Measurements from ENCODE around the gene RYR3.

Gene RYR3

DNA sequence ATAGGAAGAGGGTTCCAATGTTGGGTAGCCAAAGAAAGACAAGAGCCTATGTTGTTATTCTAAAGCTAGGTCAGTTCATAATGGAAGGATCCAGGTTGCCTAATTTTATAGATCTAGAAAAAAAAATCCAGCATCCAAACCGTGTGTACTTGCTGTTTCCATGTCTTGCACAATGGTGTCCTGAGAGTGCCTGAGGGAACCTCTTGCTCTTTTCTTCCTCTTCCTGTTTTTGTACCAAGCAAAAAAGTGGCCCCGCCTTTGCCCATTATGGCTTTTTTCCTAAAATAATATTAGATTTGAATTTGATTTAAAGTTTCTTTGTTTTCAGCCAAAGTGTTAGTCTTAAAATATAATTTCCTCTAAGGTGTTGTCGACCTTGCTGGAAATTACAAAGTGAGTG lies 224.4 kb downstream of the RYR3 start:
- Histone ChIP-seq H3K27ac (ENCODE audit: extremely low read depth, low read depth, low read length) (no peak overlapping the region), H3K36me3 (ENCODE audit: control insufficient read depth in 2 of 2, insufficient read depth in 1 of 2, low read length in 2 of 2) (no peaks in the 10 kb centered on the region), H3K4me3 (ENCODE audit: low read depth, low read length) (no peak overlapping the region), H3K4me1 (ENCODE audit: control insufficient read depth, insufficient read depth, low read length) (no peaks in the 10 kb centered on the region; the same call in 1 of the 2 replicates), H3K9me3 (ENCODE audit: control insufficient read depth, insufficient read depth, low read depth, low read length) (no peaks in the 10 kb centered on the region)
- ChIA-PET CTCF (no interaction called here), POLR2A (no interaction called here)
- TF ChIP-seq ZBTB20 (tag by site-specific recombination; IDR thresholded peaks at IDR 0.05) (no peak), ZNF510 (tag by site-specific recombination; IDR thresholded peaks at IDR 0.05; ENCODE audit: insufficient replicate concordance) (no peak), ZNF660 (tag by site-specific recombination; IDR thresholded peaks at IDR 0.05) (no peak), ZNF132 (tag by site-specific recombination; IDR thresholded peaks at IDR 0.05; ENCODE audit: borderline replicate concordance) (no peak)
- TF ChIP-seq, protein P1, sequence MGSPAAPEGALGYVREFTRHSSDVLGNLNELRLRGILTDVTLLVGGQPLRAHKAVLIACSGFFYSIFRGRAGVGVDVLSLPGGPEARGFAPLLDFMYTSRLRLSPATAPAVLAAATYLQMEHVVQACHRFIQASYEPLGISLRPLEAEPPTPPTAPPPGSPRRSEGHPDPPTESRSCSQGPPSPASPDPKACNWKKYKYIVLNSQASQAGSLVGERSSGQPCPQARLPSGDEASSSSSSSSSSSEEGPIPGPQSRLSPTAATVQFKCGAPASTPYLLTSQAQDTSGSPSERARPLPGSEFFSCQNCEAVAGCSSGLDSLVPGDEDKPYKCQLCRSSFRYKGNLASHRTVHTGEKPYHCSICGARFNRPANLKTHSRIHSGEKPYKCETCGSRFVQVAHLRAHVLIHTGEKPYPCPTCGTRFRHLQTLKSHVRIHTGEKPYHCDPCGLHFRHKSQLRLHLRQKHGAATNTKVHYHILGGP (tag by site-specific recombination; IDR thresholded peaks at IDR 0.05) = no peak

DNA sequence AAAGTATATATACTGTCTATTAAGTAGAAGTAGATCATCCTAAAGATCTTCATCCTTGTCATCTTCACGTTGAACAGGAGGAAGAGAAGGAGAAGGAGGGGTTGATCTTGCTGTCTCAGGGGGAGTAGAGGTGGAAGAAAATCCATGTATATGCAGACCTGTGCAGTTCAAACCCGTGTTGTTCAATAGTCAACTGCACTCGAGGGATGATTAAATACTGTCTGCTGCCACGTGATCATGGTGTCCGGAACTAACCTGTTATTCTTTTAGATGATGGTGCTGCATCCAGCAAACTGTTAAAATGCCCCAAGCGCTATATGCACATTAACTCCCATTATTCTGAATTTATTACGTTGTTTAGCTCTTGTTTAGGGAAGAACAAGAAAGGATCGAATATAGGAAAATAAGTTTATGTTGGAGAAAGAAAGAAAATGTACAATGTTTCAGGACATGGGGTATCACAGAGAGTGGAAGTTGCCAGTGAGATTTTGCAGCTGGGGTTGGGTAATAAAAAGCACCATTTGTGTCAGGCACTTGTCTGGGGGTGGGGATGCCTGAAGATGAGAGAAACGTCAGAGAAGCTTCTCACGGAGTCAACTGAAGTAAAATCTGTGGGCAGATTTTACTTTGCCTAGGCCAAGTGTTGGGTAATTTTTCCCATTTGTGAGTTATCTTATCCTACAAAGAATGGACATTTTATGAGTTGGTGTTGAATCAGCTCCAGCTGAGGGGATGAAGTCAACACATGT lies 229.2 kb downstream of the RYR3 start:
- CTCF ChIA-PET = no interaction called here
- Histone ChIP-seq H3K36me3 (ENCODE audit: control insufficient read depth in 2 of 2, insufficient read depth in 1 of 2, low read length in 2 of 2) (no peaks in the 10 kb centered on the region), H3K9me3 (ENCODE audit: control insufficient read depth, insufficient read depth, low read depth, low read length) (no peaks in the 10 kb centered on the region), H3K4me3 (ENCODE audit: low read depth, low read length) (no peak overlapping the region), H3K27ac (ENCODE audit: extremely low read depth, low read depth, low read length) (no peak overlapping the region), H3K4me1 (ENCODE audit: control insufficient read depth, insufficient read depth, low read length) (no peaks in the 10 kb centered on the region; the same call in 1 of the 2 replicates)
- TF ChIP-seq, protein P2, sequence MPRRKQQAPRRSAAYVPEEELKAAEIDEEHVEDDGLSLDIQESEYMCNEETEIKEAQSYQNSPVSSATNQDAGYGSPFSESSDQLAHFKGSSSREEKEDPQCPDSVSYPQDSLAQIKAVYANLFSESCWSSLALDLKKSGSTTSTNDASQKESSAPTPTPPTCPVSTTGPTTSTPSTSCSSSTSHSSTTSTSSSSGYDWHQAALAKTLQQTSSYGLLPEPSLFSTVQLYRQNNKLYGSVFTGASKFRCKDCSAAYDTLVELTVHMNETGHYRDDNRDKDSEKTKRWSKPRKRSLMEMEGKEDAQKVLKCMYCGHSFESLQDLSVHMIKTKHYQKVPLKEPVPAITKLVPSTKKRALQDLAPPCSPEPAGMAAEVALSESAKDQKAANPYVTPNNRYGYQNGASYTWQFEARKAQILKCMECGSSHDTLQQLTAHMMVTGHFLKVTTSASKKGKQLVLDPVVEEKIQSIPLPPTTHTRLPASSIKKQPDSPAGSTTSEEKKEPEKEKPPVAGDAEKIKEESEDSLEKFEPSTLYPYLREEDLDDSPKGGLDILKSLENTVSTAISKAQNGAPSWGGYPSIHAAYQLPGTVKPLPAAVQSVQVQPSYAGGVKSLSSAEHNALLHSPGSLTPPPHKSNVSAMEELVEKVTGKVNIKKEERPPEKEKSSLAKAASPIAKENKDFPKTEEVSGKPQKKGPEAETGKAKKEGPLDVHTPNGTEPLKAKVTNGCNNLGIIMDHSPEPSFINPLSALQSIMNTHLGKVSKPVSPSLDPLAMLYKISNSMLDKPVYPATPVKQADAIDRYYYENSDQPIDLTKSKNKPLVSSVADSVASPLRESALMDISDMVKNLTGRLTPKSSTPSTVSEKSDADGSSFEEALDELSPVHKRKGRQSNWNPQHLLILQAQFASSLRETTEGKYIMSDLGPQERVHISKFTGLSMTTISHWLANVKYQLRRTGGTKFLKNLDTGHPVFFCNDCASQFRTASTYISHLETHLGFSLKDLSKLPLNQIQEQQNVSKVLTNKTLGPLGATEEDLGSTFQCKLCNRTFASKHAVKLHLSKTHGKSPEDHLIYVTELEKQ (tag by site-specific recombination; IDR thresholded peaks at IDR 0.05; ENCODE audit: borderline replicate concordance) = no peak
- POLR2A ChIA-PET = no interaction called here

DNA sequence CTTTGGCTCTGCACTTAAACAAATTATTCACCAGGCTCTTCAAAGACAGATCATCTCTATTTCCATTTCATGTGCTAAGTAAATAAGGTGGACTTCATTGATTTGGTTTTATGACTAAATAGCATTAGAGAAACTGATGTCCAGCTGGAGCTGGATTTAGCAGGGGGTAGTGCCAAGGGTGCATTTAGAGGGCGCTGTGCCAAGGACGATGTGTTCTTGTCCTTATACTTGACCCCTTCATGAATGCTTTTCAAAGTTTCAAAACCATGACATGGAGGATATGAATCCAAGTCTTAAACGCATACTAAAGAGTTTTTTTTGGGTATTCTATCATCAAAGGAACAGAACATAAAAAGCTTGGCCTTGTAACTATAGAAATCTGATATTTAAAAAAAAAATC lies 233.2 kb downstream of the RYR3 start:
- H3K36me3 ChIP-seq (ENCODE audit: control insufficient read depth in 2 of 2, insufficient read depth in 1 of 2, low read length in 2 of 2) = no peaks in the 10 kb centered on the region
- H3K4me3 ChIP-seq (ENCODE audit: low read depth, low read length) = no peak overlapping the region
- H3K4me1 ChIP-seq (ENCODE audit: control insufficient read depth, insufficient read depth, low read length) = no peaks in the 10 kb centered on the region; the same call in 1 of the 2 replicates
- TF ChIP-seq, protein P3, sequence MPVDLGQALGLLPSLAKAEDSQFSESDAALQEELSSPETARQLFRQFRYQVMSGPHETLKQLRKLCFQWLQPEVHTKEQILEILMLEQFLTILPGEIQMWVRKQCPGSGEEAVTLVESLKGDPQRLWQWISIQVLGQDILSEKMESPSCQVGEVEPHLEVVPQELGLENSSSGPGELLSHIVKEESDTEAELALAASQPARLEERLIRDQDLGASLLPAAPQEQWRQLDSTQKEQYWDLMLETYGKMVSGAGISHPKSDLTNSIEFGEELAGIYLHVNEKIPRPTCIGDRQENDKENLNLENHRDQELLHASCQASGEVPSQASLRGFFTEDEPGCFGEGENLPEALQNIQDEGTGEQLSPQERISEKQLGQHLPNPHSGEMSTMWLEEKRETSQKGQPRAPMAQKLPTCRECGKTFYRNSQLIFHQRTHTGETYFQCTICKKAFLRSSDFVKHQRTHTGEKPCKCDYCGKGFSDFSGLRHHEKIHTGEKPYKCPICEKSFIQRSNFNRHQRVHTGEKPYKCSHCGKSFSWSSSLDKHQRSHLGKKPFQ (tag by site-specific recombination; IDR thresholded peaks at IDR 0.05) = no peak
- TF ChIP-seq ZNF670 (tag by site-specific recombination; IDR thresholded peaks at IDR 0.05; ENCODE audit: low read depth) (no peak), ZNF175 (tag by site-specific recombination; IDR thresholded peaks at IDR 0.05) (no peak), ZBTB1 (tag by site-specific recombination; IDR thresholded peaks at IDR 0.05) (no peak), ZNF654 (tag by site-specific recombination; IDR thresholded peaks at IDR 0.05; ENCODE audit: low read depth) (no peak), ZNF776 (tag by site-specific recombination; IDR thresholded peaks at IDR 0.05; ENCODE audit: borderline replicate concordance) (no peak)
- no peaks in the 10 kb centered on the region for H3K9me3 ChIP-seq (ENCODE audit: control insufficient read depth, insufficient read depth, low read depth, low read length)
- no peak overlapping the region for H3K27ac ChIP-seq (ENCODE audit: extremely low read depth, low read depth, low read length)
- ChIA-PET CTCF (no interaction called here), POLR2A (no interaction called here)

Measured in HEK293 (cell line).